Measurements from ENCODE around the gene SPINK9.
A peak's percentile ranks its signal among the peaks of the same experiment; 100 is the strongest.

GRCh38 chr5:148374690-148375360, 39.5 kb downstream of the SPINK9 start:
- TF ChIP-seq, protein P1, sequence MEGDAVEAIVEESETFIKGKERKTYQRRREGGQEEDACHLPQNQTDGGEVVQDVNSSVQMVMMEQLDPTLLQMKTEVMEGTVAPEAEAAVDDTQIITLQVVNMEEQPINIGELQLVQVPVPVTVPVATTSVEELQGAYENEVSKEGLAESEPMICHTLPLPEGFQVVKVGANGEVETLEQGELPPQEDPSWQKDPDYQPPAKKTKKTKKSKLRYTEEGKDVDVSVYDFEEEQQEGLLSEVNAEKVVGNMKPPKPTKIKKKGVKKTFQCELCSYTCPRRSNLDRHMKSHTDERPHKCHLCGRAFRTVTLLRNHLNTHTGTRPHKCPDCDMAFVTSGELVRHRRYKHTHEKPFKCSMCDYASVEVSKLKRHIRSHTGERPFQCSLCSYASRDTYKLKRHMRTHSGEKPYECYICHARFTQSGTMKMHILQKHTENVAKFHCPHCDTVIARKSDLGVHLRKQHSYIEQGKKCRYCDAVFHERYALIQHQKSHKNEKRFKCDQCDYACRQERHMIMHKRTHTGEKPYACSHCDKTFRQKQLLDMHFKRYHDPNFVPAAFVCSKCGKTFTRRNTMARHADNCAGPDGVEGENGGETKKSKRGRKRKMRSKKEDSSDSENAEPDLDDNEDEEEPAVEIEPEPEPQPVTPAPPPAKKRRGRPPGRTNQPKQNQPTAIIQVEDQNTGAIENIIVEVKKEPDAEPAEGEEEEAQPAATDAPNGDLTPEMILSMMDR (IDR thresholded peaks at IDR 0.05): peak in 1 of 2 donors; percentile 62
- TF ChIP-seq EP300 (IDR thresholded peaks at IDR 0.05): no peak

All from suprapubic skin (tissue), 3 donors.